GM19468 (cell line): ENCODE measurements around the gene ACADS.

Source experiments
- ATAC-seq: cut with Tn5 transposase; IDR thresholded peaks from one replicate; pipeline ENCODE4 v1.9.1; 2021; ENCODE audit warnings: mild to moderate bottlenecking, moderate library complexity, moderate number of reproducible peaks; ENCODE audit not compliant: unreplicated experiment; ENCODE audit errors: extremely low read depth

ACADS gene

GRCh38 chr12:120698665-120699064 lies 27.0 kb upstream of the ACADS start:
- no peak for ATAC-seq

GRCh38 chr12:120699553-120699952 lies 26.1 kb upstream of the ACADS start:
- no peak for ATAC-seq

DNA sequence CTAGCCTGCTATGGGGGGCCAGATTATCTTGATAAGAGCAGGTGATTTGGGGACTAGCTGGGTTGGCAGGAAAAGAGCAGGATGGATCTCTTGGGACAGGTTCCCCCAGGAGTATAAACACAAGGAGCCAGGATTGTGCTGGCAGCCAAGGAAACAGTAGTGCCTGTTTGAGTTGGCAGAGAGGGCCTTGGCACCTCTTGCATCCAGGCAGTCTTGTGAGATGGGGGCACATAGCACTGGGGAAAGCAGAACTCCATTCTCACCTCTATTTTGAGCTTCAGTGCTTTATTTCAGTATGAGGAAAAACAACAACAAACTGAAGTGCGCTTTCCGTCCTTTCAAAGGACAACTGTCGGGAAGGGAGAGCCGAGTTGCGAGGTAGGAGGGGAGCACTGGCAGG lies 24.7 kb upstream of the ACADS start:
- no peak for ATAC-seq

DNA sequence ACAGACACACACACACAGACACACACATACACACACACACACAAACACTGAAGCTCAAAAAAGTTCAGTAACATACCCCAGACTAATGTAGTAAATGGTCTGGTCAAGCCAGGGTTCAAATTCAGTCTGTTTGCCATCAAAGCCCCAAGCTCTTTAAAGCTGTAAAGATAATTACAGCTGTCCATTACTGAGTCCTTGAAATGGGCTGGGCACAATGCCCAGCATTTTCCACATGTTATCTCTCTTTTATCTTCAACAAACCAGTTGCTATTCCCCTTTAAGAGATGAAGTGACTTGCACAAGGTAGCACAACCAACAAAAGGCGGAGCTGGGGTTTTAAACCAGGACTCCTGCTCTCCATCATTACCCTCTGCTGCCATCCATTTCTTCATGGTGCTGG lies 23.0 kb upstream of the ACADS start:
- ATAC-seq, result no peak

DNA sequence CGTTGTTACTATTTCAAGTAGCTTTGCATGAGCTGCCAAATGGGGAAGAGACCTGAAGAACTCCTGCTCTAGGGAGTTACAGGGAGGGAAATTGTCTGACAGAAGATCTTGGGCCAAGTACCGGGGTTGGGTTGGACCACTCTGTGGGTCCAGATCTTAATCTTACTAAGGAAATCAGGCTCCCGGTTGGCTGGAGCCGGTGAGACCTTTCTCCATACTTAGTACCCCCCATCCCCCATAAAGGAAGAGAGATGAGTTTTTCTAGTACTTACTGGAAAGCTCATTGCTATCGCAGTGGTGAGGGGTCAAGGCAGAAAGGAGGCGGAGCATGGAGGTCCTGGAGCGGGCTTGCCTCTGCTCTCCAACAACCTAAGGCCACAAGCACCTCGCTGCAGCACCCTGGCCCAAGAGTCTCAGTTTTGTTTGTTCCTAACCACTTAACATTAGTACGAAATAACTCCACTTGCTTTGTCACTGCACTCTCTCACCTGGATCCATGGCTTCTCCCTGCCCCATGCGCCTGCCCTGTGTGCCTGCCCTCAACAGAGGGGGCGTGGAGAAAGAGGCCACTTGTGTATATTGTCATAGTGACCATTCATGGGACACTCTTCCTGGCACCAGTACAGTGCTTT lies 22.2 kb upstream of the ACADS start:
- ATAC-seq, result no peak

- no peak for ATAC-seq
These were observed 20.0 kb upstream of the ACADS start for GRCh38 chr12:120705618-120706017.

- ATAC-seq, result no peak
These were observed 19.6 kb upstream of the ACADS start for GRCh38 chr12:120706029-120706428.

DNA sequence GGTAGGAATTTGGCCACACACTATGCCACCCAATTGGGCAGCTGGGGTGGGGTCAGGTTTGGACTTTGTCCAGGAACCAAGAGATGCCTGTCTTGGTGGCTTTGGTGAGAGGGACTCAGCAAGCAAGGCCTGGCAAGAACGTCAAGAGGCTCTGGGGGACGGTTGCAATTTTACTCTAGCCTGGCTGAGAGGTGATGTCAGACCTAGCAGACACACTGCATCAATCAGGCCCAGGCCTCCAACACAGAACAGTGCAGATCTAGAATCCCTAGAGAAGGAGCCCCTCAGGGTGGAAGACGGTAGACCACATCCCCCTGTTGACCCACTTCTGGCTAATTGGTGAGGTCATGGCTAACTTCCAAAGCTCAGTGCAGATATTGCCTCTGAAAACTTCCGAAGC lies 17.0 kb upstream of the ACADS start:
- ATAC-seq, result no peak

DNA sequence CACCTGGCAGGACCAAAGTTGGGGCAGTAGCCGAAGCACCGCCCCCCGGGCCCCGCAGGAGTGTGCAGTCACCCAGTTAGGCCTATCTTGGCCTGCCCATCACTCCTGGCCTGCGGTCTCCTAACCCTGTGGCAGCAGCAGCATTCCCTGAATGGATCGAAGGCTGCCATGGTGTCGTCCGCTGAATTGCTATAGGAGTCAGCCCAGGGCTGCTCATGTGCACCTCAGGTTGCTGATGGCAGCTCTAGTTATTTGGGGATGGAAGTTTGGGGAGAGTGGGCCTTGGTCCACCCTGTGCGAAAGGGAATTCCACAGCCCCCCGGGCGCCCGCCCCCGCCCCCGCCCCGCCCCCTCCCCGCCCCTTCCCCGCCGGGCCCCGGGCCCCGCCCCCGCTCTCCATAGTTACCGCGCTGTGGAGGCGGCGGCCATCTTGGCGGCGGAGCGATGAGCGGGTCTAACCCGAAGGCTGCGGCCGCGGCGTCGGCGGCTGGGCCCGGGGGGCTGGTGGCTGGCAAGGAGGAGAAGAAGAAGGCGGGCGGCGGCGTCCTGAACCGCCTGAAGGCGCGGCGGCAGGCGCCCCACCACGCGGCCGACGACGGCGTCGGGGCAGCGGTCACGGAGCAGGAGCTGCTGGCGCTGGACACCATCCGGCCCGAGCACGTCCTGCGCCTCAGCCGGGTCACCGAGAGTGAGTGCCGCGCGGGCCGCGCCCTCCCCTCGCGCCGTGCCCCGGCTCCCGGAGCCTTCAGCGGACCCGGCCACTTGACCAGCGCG lies 15.4 kb upstream of the ACADS start, which contains the start of gene UNC119B:
Gene UNC119B, plus strand, starts transcription at position 428 of the 774 bp plus-strand sequence. Its CDS starts 17 bp downstream, at position 445.
- peak; percentile 21 for ATAC-seq

DNA sequence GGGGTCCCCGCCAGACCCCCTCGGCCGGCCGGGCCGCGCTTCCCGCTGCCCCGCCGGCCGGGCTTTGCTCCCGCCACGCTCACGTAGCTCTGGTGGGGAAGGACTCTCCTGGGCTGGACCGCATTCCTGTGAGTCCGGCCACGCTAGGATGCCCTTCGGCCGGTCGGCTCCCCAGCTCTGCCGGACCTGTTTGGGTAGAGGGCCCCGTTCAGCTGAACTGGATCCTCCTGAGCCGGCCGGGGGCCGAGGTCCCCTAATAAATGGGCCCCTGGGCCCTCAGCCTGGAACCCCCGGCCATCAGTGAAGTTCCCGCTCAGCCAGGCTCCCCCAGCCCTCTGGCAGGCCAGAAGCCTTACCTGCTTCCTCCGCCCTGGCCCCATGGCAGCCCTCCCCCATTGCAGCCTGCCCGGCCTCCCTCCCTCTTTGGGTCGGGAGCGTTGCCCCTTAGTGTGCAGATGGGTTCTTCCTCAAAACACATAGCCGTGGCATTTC lies 14.8 kb upstream of the ACADS start:
- ATAC-seq, result no peak

- no peak for ATAC-seq
These were observed 14.2 kb upstream of the ACADS start for GRCh38 chr12:120711411-120711810.

DNA sequence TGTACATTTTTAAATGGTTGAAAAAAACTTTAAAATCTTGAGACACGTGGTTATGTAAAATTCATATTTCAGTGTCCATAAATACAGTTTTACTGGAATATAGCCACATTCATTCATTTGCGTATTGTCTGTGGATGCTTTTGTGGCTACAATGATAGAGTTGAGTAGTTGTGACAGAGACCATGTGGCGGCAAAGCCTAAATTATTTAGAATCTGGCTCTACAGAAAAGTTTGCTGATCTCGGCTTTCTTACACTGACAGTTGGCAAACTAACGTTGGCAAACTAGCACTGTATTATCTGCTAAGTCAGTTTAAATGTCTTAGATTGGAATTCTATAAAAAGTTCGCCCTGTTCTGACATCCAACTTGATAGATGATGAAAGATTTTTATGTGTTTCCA lies 13.0 kb upstream of the ACADS start:
- no peak for ATAC-seq

GRCh38 chr12:120713861-120714482 lies 11.7 kb upstream of the ACADS start:
- no peak for ATAC-seq

- no peak for ATAC-seq
These were observed 7.6 kb upstream of the ACADS start for GRCh38 chr12:120718055-120718454.

GRCh38 chr12:120719072-120719471 lies 6.6 kb upstream of the ACADS start:
- ATAC-seq, result no peak

GRCh38 chr12:120719496-120720233 lies 6.0 kb upstream of the ACADS start:
- ATAC-seq, result no peak

DNA sequence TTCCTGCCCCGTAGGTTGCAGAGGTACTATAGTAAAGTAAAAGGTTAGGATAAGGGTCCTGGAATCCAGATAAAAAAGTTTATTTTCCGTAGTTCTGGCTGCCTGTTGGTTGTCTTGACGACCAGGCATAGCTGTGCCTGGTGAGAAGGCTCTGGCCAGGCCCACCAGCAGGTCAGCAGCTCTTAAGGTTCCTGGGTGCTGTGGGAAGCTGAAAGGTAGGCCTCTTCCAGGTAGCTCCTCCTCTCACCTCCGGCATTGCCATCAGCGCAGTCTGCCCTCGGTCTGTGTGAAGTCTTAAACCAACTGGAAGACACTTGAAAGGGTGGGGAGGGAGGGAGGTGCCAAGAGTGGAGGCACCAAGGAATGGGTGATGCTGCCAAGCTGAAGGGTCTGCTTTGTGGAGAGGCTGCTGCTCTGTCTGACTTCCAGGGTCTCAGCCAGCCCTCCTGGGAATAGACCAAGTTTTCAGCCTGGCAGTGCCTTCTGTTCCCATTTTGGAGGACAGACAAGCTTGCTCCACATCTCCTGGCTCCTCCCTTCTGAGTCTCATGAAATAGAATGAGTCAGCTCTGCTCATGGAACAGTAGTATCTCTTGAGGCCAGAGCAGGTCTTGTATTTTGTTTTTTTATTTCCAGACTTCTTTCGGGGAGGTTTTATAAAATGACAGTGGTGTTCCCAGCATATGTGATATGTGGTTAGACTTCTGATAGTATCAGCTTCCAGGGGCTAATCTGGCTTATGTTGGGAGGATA lies 5.2 kb upstream of the ACADS start:
- no peak for ATAC-seq

- ATAC-seq, result no peak
These were observed 4.4 kb upstream of the ACADS start for GRCh38 chr12:120720987-120721801.

DNA sequence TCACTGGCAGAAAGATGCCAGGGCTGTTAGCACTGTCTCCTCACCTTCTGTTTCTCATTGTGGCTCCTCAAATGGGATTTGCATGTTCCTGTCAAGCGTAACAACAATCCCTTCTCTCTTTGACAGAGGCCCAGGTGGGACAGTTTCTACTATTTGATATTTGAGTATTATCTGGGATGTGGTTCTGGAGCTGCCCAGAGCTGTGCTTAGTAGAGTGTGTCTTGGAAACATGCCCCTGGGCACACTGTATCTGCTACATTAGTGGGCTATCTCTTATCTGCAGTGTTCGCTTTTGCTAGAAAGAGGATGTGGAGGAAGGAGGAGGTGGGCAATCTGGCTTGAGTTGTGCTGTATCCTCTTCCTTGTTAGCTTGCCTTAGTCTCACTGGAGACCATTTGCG lies 3.8 kb upstream of the ACADS start:
- no peak for ATAC-seq
